GM12878 (cell line): Measurements from ENCODE around the gene TNIP1. TPM values are rescaled to one million over a fixed set of nuclear protein-coding genes. Genes with fewer than 3 reads are reported as not detected.

Experiments used
- ATF2 ChIP-seq: IDR thresholded peaks from 2 replicates; pipeline ENCODE4 v1.6.1; 2012; ENCODE audit warnings: low read length, inconsistent platforms
- BCL3 ChIP-seq: IDR thresholded peaks from 2 replicates; pipeline ENCODE4 v1.6.1; 2011; ENCODE audit warnings: borderline replicate concordance, low read depth, mild to moderate bottlenecking, moderate library complexity, low read length; ENCODE audit not compliant: insufficient read depth, poor library complexity, severe bottlenecking
- BRCA1 ChIP-seq: IDR thresholded peaks from 2 replicates; pipeline ENCODE4 v1.6.1; 2011; ENCODE audit warnings: low read depth, low read length, improper control_type of control experiment
- HSF1 ChIP-seq: fragments of 150-350 bp; IDR thresholded peaks from 2 replicates; pipeline ENCODE4 v1.6.1; 2014; ENCODE audit warnings: mild to moderate bottlenecking, low read depth, low read length
- JUNB ChIP-seq: IDR thresholded peaks from 2 replicates; pipeline ENCODE4 v1.6.1; 2016; ENCODE audit warnings: antibody characterized with exemption, mild to moderate bottlenecking
- KAT2A ChIP-seq: conservative IDR thresholded peaks from 2 replicates; pipeline ENCODE4 v1.6.1; 2011; ENCODE audit warnings: low read depth, low read length; ENCODE audit not compliant: control insufficient read depth
- PAX8 ChIP-seq: fragments of 450-650 bp; IDR thresholded peaks from 2 replicates; pipeline ENCODE4 v1.6.1; 2017; ENCODE audit warnings: mild to moderate bottlenecking, moderate library complexity
- PKNOX1 ChIP-seq: fragments of 450-650 bp; IDR thresholded peaks from 2 replicates; pipeline ENCODE4 v1.6.1; 2016; ENCODE audit warnings: mild to moderate bottlenecking
- POU2F2 ChIP-seq: IDR thresholded peaks from 3 replicates; pipeline ENCODE4 v1.6.1; 2011; ENCODE audit warnings: low read depth, mild to moderate bottlenecking, low read length, borderline replicate concordance
- RB1 ChIP-seq: fragments of 450-650 bp; formaldehyde crosslinking; IDR thresholded peaks from 2 replicates; pipeline ENCODE4 v1.6.1; 2017; ENCODE audit warnings: mild to moderate bottlenecking, borderline replicate concordance
- RCOR1 ChIP-seq: conservative IDR thresholded peaks from 2 replicates; pipeline ENCODE4 v1.6.1; 2012; ENCODE audit warnings: low read depth, low read length, improper control_type of control experiment
- SIN3A ChIP-seq: IDR thresholded peaks from 2 replicates; pipeline ENCODE4 v1.6.1; 2012; ENCODE audit warnings: low read depth, low read length, improper control_type of control experiment
- SMC3 ChIP-seq: IDR thresholded peaks from 2 replicates; pipeline ENCODE4 v1.6.1; 2011; ENCODE audit warnings: low read length, improper control_type of control experiment, borderline replicate concordance
- SPI1 ChIP-seq: IDR thresholded peaks from 2 replicates; pipeline ENCODE4 v1.6.1; 2011; ENCODE audit warnings: low read depth, mild to moderate bottlenecking, low read length, moderate library complexity, borderline replicate concordance; ENCODE audit not compliant: insufficient read depth
- STAT3 ChIP-seq: IDR thresholded peaks from 2 replicates; pipeline ENCODE4 v1.6.1; 2011; ENCODE audit warnings: low read depth, low read length, improper control_type of control experiment
- SUZ12 ChIP-seq: fragments of 200-600 bp; sonication (generic); IDR thresholded peaks from one replicate; pipeline ENCODE4 v1.6.1; 2018; ENCODE audit warnings: antibody characterized with exemption, mild to moderate bottlenecking; ENCODE audit not compliant: unreplicated experiment
- TCF12 ChIP-seq: IDR thresholded peaks from 2 replicates; pipeline ENCODE4 v1.6.1; 2011; ENCODE audit warnings: low read depth, mild to moderate bottlenecking, low read length
- YBX1 ChIP-seq: fragments of 450-650 bp; IDR thresholded peaks from 2 replicates; pipeline ENCODE4 v1.6.1; 2016; ENCODE audit warnings: antibody characterized with exemption
- ZBTB11 ChIP-seq: fragments of 450-650 bp; formaldehyde crosslinking; IDR thresholded peaks from 2 replicates; pipeline ENCODE4 v1.5.0; 2022; ENCODE audit warnings: mild to moderate bottlenecking, missing genetic modification characterization
- ZNF207 ChIP-seq: fragments of 450-650 bp; IDR thresholded peaks from 2 replicates; pipeline ENCODE4 v1.6.1; 2014; ENCODE audit warnings: antibody characterized with exemption, mild to moderate bottlenecking, borderline replicate concordance
- ZNF274 ChIP-seq: IDR thresholded peaks from one replicate; pipeline ENCODE4 v1.8.0; 2011; ENCODE audit not compliant: insufficient read length, insufficient read depth
- polyA plus RNA-seq, 11 experiments: library from polyadenylated mRNA; depleted of rRNA in 4 of 11; unstranded in 6 of 11; stranded (reverse) in 5 of 11; fragments of >200 nt; fragmentation: Nextera tagmentation in 4 of 11; fragmentation: Illumina TruSeq in 1 of 11; extraction: Ambion mirVana in 4 of 11; extraction: Trizol in 1 of 11; gene quantifications; 1 replicate in 1 of 11; 2 replicates in 10 of 11; pipeline versions ENCODE4 v1.2.1 to v1.2.3, GENCODE V29; 2011 to 2016; ENCODE audit warnings: inconsistent platforms in 2 of 11, missing spikeins in 2 of 11, low read depth in 1 of 11
- total RNA-seq, 4 experiments: library from RNA; depleted of rRNA in 3 of 4; stranded (reverse); fragments of >200 nt in 3 of 4; fragmentation: Illumina TruSeq in 1 of 4; extraction: Trizol in 1 of 4; gene quantifications; 2 replicates each; pipeline versions ENCODE4 v1.2.1 to v1.2.3, GENCODE V29; 2013 to 2021

The TNIP1 gene
- total and polyA plus RNA-seq, 10 of the 15 experiments (the other 5 are each of a cell fraction or from before 2014, with no cell fraction given): 4.4 to 279 (median 150) TPM

GRCh38 chr5:151078490-151079262 is 2.2 kb downstream of the TNIP1 start (continued):
- TF ChIP-seq PKNOX1 (peak; percentile 63), STAT3 (no peak), RB1 (no peak), ATF2 (no peak), BRCA1 (no peak), ZNF207 (no peak), JUNB (peak; percentile 73), POU2F2 (peak; percentile 89), KAT2A (no peak), PAX8 (no peak), TCF12 (0 out of 2 replicates have a peak, but pooled peaks have one; percentile 40), SMC3 (no peak), ZBTB11 (CRISPR knock-in tag) (no peak), YBX1 (no peak), BCL3 (peak; percentile 45), SIN3A (no peak), HSF1 (no peak), ZNF274 (no peak), SPI1 (no peak), SUZ12 (no peak), RCOR1 (no peak)
